ENCODE data around the gene MIEN1.
"Not testable (repeated sequence)": the region's sequence is repeated elsewhere in the genome, so short reads cannot be mapped to it uniquely, and the experiment has no call there.

Gene MIEN1

GRCh38 chr17:39730095-39730921, at the start of gene MIEN1:
Gene MIEN1 (minus strand): TSS chr17:39730532. CDS start chr17:39730495, 37 bp downstream.
- DNase-seq = peak; percentile 91 to 97 (median 96)

GRCh38 chr17:39777534-39778365, 47.4 kb upstream of the MIEN1 start:
- DNase-seq = no peak

GRCh38 chr17:39776252-39776651, 45.9 kb upstream of the MIEN1 start:
- no peak for DNase-seq

- DNase-seq = no peak
Observed at GRCh38 chr17:39775031-39775430, 44.7 kb upstream of the MIEN1 start.

- no peak for DNase-seq
Observed at GRCh38 chr17:39774047-39774446, 43.7 kb upstream of the MIEN1 start.

- DNase-seq = no peak
Observed at GRCh38 chr17:39772987-39773934, 42.9 kb upstream of the MIEN1 start.

GRCh38 chr17:39772415-39772814, 42.1 kb upstream of the MIEN1 start:
- DNase-seq = no peak

- DNase-seq = no peak
Observed at GRCh38 chr17:39769974-39770587, 39.7 kb upstream of the MIEN1 start.

- no peak for DNase-seq
Observed at GRCh38 chr17:39767147-39767546, 36.8 kb upstream of the MIEN1 start.

- DNase-seq = no peak
Observed at GRCh38 chr17:39765766-39766165, 35.4 kb upstream of the MIEN1 start.

- DNase-seq = peak; percentile 38 to 53 (median 40)
Observed at GRCh38 chr17:39765175-39765574, 34.8 kb upstream of the MIEN1 start.

GRCh38 chr17:39764171-39764570, 33.8 kb upstream of the MIEN1 start:
- DNase-seq = not testable (repeated sequence)

GRCh38 chr17:39763051-39763820, 32.9 kb upstream of the MIEN1 start:
- DNase-seq = no peak

- DNase-seq = no peak
Observed at GRCh38 chr17:39761861-39762496, 31.6 kb upstream of the MIEN1 start.

GRCh38 chr17:39759204-39759603, 28.9 kb upstream of the MIEN1 start:
- DNase-seq = no peak

- DNase-seq = no peak
Observed at GRCh38 chr17:39757931-39758873, 27.9 kb upstream of the MIEN1 start.

- DNase-seq = no peak
Observed at GRCh38 chr17:39757176-39757662, 26.9 kb upstream of the MIEN1 start.

- DNase-seq = no peak
Observed at GRCh38 chr17:39756380-39757079, 26.2 kb upstream of the MIEN1 start.
